CD4-positive, alpha-beta T cell treated with Interleukin-4 for 4 hours (primary cell): ENCODE results near the gene GAPVD1.

Experiments used
- DNase-seq: peaks from one replicate; pipeline ENCODE4 v3.0.0-alpha.2; 2020

Gene GAPVD1

DNA sequence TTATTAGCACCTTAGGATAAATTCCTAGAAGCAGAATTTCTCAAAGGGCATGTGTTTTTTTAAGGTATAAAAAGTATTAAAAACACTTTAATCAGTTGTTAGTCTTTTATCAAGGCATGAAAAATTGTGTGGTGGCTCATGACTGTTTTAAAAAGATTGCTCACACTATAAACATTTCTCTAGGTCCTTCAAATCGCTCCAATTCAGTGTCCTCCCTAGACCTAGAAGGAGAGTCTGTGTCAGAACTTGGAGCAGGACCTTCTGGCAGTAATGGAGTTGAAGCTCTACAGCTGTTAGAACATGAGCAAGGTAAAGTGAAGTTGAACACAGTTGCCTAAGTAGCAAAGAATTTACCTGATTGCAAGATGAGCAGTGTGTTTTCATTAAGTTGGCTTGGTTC, 62.0 kb downstream of the GAPVD1 start:
- no peak for DNase-seq

DNA sequence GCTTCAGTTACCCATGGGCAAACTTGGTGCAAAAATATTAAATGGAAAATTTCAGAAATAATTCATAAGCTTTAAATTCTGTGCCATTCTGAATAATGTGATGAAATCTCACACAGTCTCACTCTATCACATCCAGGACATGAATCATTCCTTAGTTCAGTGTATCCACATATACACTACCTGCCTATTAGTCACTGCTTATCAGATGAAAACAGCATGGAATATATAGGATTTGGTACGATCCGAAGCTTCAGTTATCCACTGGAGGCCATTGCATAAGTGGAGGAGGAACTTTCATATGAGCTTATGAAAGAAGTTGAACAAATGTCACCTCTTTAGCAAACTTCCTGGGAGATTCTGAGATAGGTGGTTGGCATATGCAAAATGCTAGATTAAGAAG, 64.2 kb downstream of the GAPVD1 start:
- DNase-seq = no peak

DNA sequence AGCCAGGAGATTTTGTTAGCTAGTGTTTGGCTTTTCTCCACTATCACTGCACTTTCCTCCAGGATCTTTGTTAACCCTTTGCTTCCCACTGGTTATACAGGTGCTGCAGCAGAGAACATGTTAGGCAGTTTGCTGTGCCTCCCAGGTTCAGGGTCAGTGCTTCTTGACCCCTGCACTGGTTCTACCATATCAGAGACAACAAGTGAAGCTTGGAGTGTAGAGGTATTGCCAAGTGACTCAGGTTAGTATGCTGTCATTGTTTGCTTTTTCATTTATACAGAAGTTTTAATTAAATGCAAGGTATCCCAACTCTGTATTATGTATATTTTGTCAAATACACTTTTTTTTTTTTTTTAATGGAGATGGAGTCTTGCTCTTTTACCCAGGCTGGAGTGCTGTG, 68.4 kb downstream of the GAPVD1 start:
- no peak for DNase-seq

DNA sequence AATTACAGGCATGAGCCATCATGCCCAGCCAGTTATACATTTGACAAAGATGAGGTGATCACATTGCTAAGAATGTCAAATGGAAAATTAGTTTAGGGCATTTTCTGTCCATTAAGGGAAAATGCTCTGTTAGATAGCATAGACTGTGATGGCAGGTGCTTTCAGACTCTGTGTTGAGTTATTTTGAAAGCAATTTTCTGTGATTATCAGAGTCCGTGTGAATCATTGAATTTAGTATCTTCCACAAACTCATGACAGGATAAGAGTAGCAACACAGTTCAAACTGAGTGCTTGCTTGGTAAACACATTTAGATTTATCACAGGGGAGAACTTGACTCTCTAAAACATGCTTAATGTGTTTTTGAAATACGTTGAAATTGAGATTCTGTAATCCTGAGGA, 69.0 kb downstream of the GAPVD1 start:
- DNase-seq = no peak

DNA sequence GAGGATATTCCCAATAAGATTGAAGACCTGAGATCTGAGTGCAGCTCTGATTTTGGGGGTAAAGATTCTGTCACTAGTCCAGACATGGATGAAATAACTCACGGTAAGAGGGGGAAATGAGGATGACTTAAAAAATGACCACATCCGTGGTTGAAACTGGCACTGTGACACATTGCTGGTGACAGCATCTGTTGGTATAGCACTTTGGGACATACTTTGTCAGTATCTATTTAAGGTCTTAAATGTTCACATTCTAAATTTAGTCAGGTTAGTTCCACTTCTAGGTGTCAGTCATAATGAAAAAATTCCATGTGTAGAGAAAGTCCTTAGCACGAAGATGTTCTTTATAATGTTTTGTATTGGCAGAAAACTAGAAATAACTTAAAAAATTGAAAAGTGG, 70.9 kb downstream of the GAPVD1 start:
- DNase-seq = no peak

DNA sequence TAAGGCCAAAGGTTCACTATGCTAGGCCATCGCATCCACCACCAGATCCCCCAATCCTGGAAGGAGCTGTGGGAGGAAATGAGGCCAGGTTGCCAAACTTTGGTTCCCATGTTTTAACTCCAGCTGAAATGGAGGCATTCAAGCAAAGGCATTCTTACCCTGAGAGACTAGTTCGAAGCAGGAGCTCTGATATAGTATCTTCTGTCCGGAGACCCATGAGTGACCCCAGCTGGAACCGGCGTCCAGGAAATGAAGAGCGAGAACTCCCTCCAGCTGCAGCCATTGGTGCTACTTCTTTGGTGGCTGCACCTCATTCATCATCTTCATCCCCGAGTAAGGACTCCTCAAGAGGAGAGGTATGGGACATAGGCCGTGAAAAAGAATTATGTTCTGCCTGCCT, 75.6 kb downstream of the GAPVD1 start:
- DNase-seq = no peak

DNA sequence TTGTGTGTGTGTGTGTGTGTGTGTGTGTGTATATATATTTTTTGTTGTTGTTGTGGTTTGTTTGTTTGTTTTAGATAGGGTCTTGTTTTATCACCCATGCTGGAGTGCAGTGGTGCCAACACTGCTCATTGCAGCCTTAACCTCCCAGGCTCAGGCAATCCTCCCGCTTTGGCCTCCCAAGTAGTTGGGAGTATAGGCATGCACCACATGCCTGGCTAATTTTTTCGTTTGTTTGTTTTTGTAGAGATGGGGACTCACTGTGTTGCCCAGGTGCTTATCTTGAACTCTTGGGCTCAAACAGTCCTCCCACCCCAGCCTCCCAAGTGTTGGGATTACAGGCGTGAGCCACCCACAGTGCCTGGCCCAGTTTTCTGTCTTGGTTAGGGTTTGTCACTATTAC, 77.3 kb downstream of the GAPVD1 start:
- DNase-seq = no peak

DNA sequence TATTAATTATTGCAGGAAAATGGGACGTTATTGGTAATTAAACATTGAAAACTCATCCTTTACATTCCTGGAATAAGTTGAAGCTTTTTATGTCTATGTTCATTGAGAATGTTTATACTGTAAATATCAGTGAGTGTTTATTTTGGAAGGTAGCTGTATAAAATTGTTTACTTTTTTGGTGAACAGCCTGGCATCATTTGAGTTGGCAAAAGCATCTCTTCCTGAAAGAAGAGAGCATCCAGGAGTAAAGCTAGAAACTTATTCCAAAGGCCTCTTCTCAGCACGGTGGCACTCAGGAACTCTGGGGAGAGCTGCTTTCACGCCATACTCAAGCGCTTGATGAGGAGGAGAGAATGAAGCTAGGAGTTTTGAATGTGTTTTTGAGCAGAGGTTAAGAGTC, 79.9 kb downstream of the GAPVD1 start:
- DNase-seq = no peak

DNA sequence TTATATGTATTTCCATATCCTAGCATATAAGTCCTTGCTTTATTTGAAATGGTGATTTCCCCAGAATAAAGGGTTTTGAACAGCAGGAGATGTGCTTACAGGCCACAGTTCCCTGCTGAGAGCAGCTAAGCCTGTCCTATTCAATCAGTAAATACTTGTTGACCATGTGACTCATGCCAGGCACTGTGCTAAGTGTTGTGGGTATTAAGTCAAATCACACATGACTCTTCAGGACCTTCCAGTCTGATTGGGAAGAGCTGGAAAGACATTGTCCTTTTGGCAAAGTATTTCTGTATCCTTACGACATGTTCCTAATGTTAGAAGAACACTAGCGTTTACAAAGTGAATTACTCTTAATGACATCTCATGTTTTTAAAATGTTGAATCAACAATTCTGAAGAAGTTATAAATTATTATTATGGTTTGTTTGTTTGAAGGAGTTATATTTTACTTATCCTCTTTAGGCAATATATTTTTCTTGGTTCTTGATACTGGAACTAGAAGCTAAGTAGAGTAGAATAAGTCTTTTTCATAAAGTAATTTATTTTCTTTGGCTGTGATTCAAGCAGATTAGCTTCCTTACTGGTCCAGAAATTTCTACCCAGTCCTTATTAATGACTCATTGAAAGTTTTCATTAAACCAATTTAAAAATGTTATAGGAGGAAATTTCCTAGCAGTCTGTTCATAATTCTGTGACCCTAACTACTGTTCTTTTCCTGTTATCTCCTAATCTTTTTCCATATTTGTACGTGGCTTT, 82.1 kb downstream of the GAPVD1 start:
- no peak for DNase-seq

DNA sequence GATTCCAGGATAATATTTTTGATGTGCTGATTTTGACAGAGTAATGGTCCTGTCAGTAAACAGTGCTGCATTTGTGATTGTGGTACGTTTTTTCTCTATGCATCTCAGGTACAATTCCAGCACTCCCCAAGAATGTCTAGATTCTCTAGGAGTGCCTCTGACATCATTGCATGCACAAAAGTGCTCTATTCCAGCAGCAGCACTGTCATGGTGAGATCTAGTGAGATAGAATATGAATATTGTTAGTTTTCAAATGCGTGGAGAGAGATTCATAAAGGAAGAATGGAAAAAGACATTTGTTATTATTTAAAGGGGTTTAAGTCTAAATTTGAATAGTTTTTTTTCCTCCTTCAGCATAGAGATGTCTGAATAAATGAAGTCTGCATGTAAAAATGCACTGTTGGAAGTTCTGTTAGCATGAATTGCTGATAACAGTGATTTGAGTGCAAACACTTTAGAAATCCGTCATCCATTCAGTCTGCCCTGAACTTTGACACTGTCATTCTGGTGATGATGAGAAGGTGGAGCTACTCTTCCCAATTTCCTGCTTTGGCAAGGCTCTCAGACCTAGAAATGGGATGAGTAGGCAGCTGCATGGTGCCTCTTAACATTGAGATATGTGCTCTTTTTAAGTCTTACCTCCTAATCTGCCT, 84.6 kb downstream of the GAPVD1 start:
- DNase-seq = no peak

DNA sequence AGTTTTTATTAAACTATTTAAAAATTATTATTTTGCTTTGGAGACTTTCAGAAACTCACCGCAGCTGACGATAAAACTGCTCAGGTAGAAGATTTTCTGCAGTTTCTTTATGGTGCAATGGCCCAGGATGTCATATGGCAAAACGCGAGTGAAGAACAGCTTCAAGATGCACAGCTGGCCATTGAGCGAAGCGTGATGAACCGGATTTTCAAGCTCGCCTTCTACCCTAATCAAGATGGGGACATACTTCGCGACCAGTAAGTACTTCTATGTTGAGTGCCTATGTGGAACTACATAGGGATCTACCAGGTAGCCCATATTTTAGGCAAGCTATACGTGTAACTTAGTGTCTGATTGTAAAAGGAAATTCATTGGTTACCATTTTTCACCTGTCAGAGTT, 94.0 kb downstream of the GAPVD1 start:
- DNase-seq = no peak

DNA sequence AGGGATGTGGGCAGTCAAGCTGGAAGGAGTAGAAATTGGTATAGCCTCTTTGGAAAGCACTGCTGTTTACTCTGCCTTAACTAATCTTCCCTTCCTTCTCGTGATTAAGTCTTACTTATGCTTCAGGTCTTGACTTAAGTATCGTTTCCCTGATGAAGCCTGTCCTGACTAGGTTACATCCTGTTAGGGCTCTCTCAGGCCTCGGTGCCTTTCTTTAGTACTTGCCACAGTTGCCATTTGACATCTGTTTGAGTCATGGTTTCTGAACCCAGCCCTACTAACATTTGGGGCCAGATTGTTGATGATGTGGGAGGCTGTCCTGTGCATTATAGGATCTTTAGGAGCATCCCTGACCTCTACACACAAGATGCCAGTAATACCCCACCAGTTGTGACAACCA, 94.4 kb downstream of the GAPVD1 start:
- DNase-seq = no peak

DNA sequence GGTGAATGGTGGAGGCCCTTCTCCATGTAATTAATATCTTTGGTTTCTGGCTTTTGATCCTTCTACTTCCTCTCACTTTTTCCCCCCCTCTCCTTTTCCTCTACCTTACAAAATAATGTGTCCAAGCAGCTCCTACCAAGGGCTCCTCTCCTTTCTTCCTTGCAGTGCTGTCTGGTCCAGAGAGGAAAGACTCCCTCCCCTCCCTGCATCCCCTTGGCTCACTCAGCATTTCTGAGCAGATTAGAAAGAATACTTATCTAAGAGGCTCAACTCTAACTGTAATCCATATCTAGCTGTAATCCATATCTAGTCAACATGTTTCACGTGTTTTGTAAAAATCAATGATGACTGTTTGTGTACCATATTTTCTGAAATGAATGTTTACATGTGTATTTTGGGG, 97.4 kb downstream of the GAPVD1 start:
- no peak for DNase-seq

DNA sequence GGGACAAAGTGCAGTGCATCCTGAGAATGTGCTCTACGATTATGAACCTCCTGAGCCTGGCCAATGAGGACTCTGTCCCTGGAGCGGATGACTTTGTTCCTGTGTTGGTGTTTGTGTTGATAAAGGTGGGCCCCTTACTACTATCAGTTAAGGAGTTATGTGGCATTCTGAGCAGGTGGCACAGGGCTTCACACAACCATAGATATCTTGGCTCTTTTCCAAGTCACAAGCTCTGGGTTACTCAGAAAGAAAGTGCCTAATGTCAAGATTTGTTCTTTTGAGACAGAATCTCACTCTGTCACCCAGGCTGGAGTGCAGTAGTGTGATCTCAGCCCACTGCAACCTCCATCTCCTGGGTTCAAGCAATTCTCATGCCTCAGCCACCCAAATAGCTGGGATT, 99.0 kb downstream of the GAPVD1 start:
- DNase-seq = no peak

DNA sequence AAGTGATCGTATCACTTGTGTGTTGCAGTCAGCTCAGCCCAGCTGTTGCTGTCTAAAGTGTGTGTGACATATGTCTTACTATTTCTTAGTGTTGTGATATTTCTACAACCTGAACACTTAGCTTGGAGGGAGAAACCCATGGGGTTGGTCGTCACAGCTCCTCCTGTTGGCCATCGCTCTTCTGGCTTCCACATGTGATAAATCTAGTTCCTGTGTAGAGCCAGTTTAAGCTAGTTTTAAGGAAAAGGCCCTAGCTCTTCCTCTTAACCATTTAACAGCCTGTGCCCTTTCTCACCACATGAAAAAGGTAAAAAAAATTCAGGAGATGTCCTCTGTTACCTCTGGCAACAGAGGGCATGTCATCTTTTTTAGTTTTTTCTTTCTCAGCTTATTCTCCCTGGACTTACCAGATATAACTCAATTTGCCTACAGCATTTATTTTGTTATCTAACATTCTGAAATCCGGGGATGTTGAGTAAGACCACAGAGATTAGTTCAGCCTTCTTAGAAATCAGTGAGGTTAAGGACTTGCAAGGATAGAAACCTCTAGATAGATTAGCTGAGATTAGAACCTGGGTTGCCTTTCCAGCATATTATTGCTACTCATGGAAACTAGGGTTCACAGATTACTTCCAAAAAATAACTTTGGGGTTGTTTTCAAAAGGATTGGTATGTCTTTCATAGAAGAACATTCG, 100.4 kb downstream of the GAPVD1 start:
- DNase-seq = no peak

DNA sequence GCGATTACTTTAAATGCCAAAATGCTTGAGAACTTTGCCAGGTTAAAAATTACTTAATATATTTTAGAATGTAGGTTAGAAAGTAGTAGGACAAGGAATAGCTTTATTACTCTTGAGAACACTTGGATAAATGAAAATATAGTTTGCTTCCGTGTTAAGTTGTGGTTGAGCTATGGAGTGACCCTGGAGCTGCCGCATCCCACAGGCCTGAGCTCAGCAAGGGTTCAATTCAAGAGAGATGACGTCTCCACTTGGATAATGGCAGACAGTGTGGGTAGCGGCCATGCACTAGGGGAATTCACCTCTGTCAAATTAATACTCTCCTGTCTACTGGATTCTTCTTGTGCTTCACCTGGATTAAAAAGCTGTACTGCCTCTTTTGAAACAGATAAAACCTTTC, 105.0 kb downstream of the GAPVD1 start:
- DNase-seq = no peak

DNA sequence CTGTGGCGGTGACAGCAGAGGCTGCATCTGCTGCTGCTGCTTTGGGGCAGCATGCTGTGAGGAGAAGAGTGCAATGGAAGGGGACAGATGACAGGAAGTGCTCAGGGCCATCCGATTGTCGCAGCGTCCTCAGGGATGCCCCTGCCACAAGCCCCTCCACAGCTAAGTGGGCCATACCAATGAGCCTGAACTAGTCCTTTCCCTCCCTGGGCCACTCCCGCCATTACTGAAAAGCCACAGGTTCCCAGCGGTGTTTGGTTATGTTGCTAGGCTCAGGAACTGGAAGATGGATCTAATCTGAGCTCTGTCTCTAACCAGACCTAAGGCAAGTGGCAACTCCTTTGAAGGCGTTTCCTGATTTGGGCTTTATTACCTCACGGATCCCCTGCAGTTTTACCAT, 109.2 kb downstream of the GAPVD1 start:
- no peak for DNase-seq

DNA sequence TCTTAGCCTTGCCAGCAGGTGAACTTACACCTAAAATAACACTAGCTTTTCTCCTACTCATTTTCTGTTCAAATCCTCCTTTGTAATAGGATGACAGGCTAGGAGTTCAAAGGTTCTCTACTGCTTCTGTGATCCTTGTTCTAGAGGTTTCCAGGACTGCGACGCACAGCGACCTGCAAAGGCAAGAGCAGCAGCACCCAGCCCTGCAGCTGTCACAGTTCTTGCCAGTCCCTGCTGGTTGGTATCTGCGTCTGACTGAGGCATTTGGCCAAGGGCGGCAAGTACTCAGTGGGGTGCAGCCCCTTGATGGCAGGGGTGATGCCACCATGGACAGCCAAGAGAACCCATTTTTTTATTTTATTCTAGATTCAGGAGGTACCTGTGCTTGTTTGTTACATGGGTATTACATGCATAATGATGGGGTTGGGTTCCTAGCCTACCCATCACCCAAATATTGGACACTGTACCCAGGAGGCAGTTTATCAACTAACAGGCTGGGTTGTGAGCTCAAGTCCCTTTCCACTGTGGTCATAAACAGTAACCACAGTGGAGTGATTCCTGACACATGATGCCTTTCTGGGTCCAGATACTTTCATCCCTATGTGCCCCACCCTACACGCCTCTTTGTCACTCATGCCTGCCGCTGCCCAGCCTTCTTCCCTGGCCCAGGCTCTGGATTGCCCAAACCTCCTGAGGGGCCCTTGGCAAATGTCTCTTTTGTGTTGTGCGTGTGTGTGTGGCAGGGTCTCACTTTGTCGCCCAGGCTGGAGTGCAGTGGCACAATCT, 111.0 kb downstream of the GAPVD1 start:
- DNase-seq = no peak

DNA sequence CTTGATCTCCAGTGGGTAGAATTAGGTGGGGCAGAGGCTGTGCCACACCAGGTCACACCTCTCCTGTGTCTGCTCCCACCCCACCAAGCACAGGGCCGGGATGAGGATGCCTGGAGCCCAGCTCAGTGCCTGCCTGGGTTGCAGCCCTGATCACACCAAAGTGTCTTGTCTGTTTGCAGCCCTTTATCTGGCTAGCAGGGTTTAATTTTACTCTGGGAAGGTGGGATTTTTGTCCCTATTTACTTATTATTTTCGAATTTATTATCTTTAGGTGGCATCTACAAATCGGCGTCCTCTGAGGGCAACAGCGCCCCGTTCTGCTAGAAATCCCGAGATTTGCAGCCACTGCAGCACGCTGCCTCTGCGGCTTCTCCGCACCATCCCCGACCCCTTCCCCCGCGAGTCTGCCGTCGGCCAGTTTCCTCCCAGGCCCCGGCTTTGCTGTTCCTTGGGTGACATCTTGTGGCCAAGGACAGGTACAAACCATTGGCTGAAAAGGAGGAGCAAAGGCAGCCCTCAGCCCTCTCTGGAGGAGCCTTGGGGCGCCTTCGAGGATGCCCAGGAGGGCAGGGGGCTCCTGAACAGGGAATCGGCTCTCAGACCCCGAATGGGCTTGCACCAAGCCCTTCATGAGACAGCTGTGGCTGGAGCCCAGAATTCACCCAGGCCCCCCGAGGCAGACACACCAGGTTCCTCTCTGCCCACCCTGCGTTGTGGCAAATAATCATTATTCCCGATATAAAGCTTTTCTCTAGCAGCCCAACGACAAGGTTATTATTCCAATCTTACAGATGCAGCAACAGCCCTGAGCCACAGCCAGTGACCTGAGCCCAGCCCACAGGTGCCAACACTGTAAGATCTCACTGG, 113.0 kb downstream of the GAPVD1 start:
- peak; percentile 63 for DNase-seq

DNA sequence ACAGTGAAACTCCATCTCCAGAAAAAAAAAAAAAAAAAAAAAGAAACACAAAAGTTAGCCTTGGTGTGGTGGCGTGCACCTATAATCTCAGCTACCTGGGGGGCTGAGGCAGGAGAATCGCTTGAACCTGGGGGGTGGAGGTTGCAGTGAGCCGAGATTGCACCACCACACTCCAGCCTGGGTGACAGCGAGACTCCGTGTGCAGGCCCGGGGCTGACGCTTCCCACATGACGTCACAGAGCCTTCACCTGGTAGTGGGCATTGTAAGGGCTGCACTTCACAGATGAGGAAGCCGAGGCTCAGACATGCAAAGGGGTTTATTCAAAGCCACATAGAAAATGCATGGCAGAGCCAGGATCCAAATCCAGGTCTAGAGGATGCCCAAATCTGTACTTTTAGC, 114.2 kb downstream of the GAPVD1 start:
- no peak for DNase-seq

DNA sequence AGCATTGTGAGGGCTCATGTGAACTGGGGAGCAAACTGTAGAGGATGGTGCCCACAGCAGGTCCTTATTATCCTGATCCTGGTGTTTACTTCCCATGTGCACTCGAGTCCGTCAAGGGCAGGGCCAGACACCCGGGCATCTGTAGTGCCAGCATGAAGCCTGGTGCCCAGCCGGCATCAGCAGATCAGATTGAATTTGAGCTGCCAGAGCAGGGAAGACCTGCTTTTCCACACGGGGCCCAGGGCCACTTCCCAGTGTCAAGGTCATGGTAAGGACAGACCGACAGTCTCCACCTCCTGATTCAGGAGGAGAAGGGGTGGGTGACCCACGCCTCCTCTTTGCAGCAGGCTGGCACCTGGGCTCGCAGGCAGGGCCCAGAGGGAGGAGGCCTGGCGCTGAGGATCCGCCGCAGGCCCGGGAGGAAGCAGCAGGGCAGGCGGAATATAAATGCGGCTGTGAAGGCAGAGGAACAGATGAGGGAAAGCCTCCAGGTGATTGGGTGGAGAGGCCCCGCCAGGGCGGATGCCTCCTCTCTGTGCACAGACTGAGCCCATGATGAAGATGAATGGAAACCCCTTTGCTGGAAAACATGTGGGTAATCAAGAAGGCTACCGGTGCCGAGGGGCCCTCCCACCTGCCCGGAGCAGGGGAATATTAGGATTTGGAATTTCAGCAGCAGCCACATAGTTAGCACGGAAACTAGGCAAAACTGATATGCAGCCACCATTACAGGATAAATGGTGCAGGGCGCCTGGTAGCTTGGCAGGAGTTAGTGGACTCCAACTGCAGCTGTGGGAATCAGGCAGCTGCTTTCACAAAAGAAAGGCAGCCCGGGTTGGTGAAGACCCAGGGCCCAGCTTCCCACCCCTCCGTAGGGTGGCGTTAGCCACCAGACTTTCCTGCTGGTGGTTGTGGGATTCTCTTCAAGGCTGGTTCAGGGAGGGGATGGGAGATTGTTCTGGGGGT, 114.9 kb downstream of the GAPVD1 start:
- DNase-seq = no peak
